DOHH2 (cell line): ENCODE data around the gene MAP3K7CL.

Experiments used
- H3F3A ChIP-seq: fragments of 200-600 bp; sonication (generic), shearing (Covaris generic); 2 replicates; pipeline ENCODE4 v1.6.0; 2016; ENCODE audit warnings: antibody characterized with exemption, mild to moderate bottlenecking; ENCODE audit not compliant: control insufficient read depth, insufficient read depth
- H3K27ac ChIP-seq: fragments of 200-600 bp; sonication (generic); 2 replicates; pipeline ENCODE4 v1.5.1; 2014; ENCODE audit warnings: low read depth, mild to moderate bottlenecking, low read length, moderate library complexity
- H3K27me3 ChIP-seq: fragments of 200-600 bp; sonication (generic); 2 replicates; pipeline ENCODE4 v1.6.1; 2014; ENCODE audit warnings: mild to moderate bottlenecking, low read length, mixed read lengths; ENCODE audit not compliant: control insufficient read depth
- H3K36me3 ChIP-seq: fragments of 200-600 bp; sonication (generic); 2 replicates; pipeline ENCODE4 v1.6.1; 2014; ENCODE audit warnings: mild to moderate bottlenecking, low read length, moderate library complexity, mixed read lengths; ENCODE audit not compliant: control insufficient read depth
- H3K4me1 ChIP-seq: fragments of 200-600 bp; sonication (generic); 2 replicates; pipeline ENCODE4 v1.6.1; 2014; ENCODE audit warnings: mild to moderate bottlenecking, low read length, mixed read lengths; ENCODE audit not compliant: control insufficient read depth
- H3K4me2 ChIP-seq: fragments of 200-600 bp; sonication (generic); 2 replicates; pipeline ENCODE4 v1.6.0; 2014; ENCODE audit warnings: mild to moderate bottlenecking, low read length, moderate library complexity
- H3K4me3 ChIP-seq: fragments of 200-600 bp; sonication (generic); 2 replicates; pipeline ENCODE4 v1.5.1; 2014; ENCODE audit warnings: mild to moderate bottlenecking, low read length, mixed read lengths
- H3K79me2 ChIP-seq: fragments of 200-600 bp; sonication (generic); 2 replicates; pipeline ENCODE4 v1.6.1; 2014; ENCODE audit warnings: mild to moderate bottlenecking, low read length, mixed read lengths; ENCODE audit not compliant: control insufficient read depth
- H3K9me2 ChIP-seq: fragments of 200-600 bp; sonication (generic); replicated peaks from 2 replicates; pipeline ENCODE4 v1.6.1; 2014; ENCODE audit warnings: mild to moderate bottlenecking, low read length, mixed read lengths; ENCODE audit not compliant: control insufficient read depth
- H3K9me3 ChIP-seq: fragments of 200-600 bp; sonication (generic); 2 replicates; pipeline ENCODE4 v1.6.1; 2014; ENCODE audit warnings: antibody characterized with exemption, low read length, mixed read lengths; ENCODE audit not compliant: control insufficient read depth, insufficient read depth
- H4K20me1 ChIP-seq: fragments of 200-600 bp; sonication (generic); 2 replicates; pipeline ENCODE4 v1.6.0; 2014; ENCODE audit warnings: low read depth, mild to moderate bottlenecking, antibody characterized with exemption, low read length, moderate library complexity; ENCODE audit not compliant: control insufficient read depth, insufficient read depth
- CTCF ChIP-seq: fragments of 200-600 bp; sonication (generic); IDR thresholded peaks from one replicate; pipeline ENCODE4 v1.5.1; 2014; ENCODE audit warnings: antibody characterized with exemption, mild to moderate bottlenecking, low read depth, low read length; ENCODE audit not compliant: poor library complexity, severe bottlenecking
- EZH2phosphoT487 ChIP-seq: fragments of 200-600 bp; sonication (generic); IDR thresholded peaks from 2 replicates; pipeline ENCODE4 v1.6.1; 2017; ENCODE audit warnings: borderline replicate concordance, mild to moderate bottlenecking, antibody characterized with exemption, low read length, moderate library complexity, mixed read lengths

Gene MAP3K7CL

GRCh38 chr21:29193901-29194300 is 63.5 kb downstream of the MAP3K7CL start:
- Histone ChIP-seq H3F3A (peaks cover 5% of the 10 kb centered on the region; the same call in 1 of the 2 replicates), H3K27ac (no peak overlapping the region), H3K9me3 (no peaks in the 10 kb centered on the region), H4K20me1 (no peaks in the 10 kb centered on the region), H3K9me2 (no peaks in the 10 kb centered on the region), H3K4me3 (peak overlapping the region; percentile 69), H3K79me2 (peaks cover 17% of the 10 kb centered on the region), H3K4me2 (peak overlapping the region; percentile 76), H3K36me3 (no peaks in the 10 kb centered on the region), H3K4me1 (peaks cover 29% of the 10 kb centered on the region), H3K27me3 (no peaks in the 10 kb centered on the region)
- TF ChIP-seq EZH2phosphoT487: no peak
- no peak for TF ChIP-seq CTCF

- Histone ChIP-seq H3K4me3 (peak overlapping the region; percentile 69), H3K4me2 (peak overlapping the region; percentile 76), H3K79me2 (peaks cover 17% of the 10 kb centered on the region), H3K36me3 (no peaks in the 10 kb centered on the region), H3K27me3 (no peaks in the 10 kb centered on the region), H3K9me3 (no peaks in the 10 kb centered on the region), H3K9me2 (no peaks in the 10 kb centered on the region), H3F3A (peaks cover 5% of the 10 kb centered on the region; the same call in 1 of the 2 replicates), H4K20me1 (no peaks in the 10 kb centered on the region), H3K4me1 (peaks cover 29% of the 10 kb centered on the region), H3K27ac (0 out of 2 replicates have a peak overlapping the region, but pooled peaks have one; percentile 4)
- no peak for TF ChIP-seq EZH2phosphoT487
- no peak for TF ChIP-seq CTCF
Observed at GRCh38 chr21:29194342-29194741, 63.9 kb downstream of the MAP3K7CL start.

- Histone ChIP-seq H4K20me1 (no peaks in the 10 kb centered on the region), H3K79me2 (peaks cover 17% of the 10 kb centered on the region), H3K4me2 (peak overlapping the region; percentile 76), H3K27me3 (no peaks in the 10 kb centered on the region), H3F3A (peaks cover 5% of the 10 kb centered on the region; the same call in 1 of the 2 replicates), H3K27ac (0 out of 2 replicates have a peak overlapping the region, but pooled peaks have one; percentile 4), H3K4me1 (peaks cover 29% of the 10 kb centered on the region), H3K9me3 (no peaks in the 10 kb centered on the region), H3K36me3 (no peaks in the 10 kb centered on the region), H3K4me3 (peak overlapping the region; percentile 69), H3K9me2 (no peaks in the 10 kb centered on the region)
- no peak for TF ChIP-seq CTCF
- TF ChIP-seq EZH2phosphoT487: no peak
Observed at GRCh38 chr21:29194847-29195246, 64.4 kb downstream of the MAP3K7CL start.
